GM12878 (cell line): ENCODE measurements around the gene UMAD1. TPM values are rescaled to one million over a fixed set of nuclear protein-coding genes. Genes with fewer than 3 reads are reported as not detected.
A peak's percentile ranks its signal among the peaks of the same experiment; 100 is the strongest.

Experiments
- ATF2 ChIP-seq: IDR thresholded peaks from 2 replicates; pipeline ENCODE4 v1.6.1; 2012; ENCODE audit warnings: low read length, inconsistent platforms
- BCL11A ChIP-seq: IDR thresholded peaks from 2 replicates; pipeline ENCODE4 v1.6.1; 2011; ENCODE audit warnings: low read depth, low read length
- BCLAF1 ChIP-seq: fragments of 450-650 bp; IDR thresholded peaks from 2 replicates; pipeline ENCODE4 v1.6.1; 2017; ENCODE audit warnings: antibody characterized with exemption, mild to moderate bottlenecking, moderate library complexity
- CBFB ChIP-seq: IDR thresholded peaks from 2 replicates; pipeline ENCODE4 v1.6.1; 2016; ENCODE audit warnings: antibody characterized with exemption, low read depth
- CREB1 ChIP-seq: IDR thresholded peaks from 2 replicates; pipeline ENCODE4 v1.6.1; 2012; ENCODE audit warnings: low read depth, mild to moderate bottlenecking, inconsistent platforms
- DPF2 ChIP-seq: fragments of 450-650 bp; IDR thresholded peaks from 2 replicates; pipeline ENCODE4 v1.6.1; 2017; ENCODE audit warnings: mild to moderate bottlenecking
- EED ChIP-seq: sonication (generic); IDR thresholded peaks from 2 replicates; pipeline ENCODE4 v1.6.1; 2016; ENCODE audit warnings: antibody characterized with exemption, low read depth
- FOXM1 ChIP-seq: IDR thresholded peaks from 2 replicates; pipeline ENCODE4 v1.6.1; 2012; ENCODE audit warnings: low read depth, mild to moderate bottlenecking, inconsistent platforms, low read length, moderate library complexity
- HCFC1 ChIP-seq: fragments of 150-350 bp; IDR thresholded peaks from 2 replicates; pipeline ENCODE4 v1.6.1; 2014; ENCODE audit warnings: low read length
- IKZF2 ChIP-seq, 2 experiments: fragments of 450-650 bp; IDR thresholded peaks; 2 replicates each; pipeline ENCODE4 v1.6.1; 2017; ENCODE audit warnings: mild to moderate bottlenecking in 2 of 2, moderate library complexity in 2 of 2
- JUNB ChIP-seq: IDR thresholded peaks from 2 replicates; pipeline ENCODE4 v1.6.1; 2016; ENCODE audit warnings: antibody characterized with exemption, mild to moderate bottlenecking
- JUND ChIP-seq: IDR thresholded peaks from 2 replicates; pipeline ENCODE4 v1.6.1; 2012; ENCODE audit warnings: low read depth, mild to moderate bottlenecking, low read length, improper control_type of control experiment, moderate library complexity
- MEF2B ChIP-seq: fragments of 450-650 bp; IDR thresholded peaks from 2 replicates; pipeline ENCODE4 v1.6.1; 2018; ENCODE audit warnings: mild to moderate bottlenecking, moderate library complexity; ENCODE audit not compliant: partially characterized antibody, poor library complexity, severe bottlenecking
- MTA2 ChIP-seq: fragments of 450-650 bp; IDR thresholded peaks from 2 replicates; pipeline ENCODE4 v1.6.1; 2016; ENCODE audit warnings: low read depth, mild to moderate bottlenecking, moderate library complexity
- MTA3 ChIP-seq: IDR thresholded peaks from 2 replicates; pipeline ENCODE4 v1.6.1; 2012; ENCODE audit warnings: low read length, inconsistent platforms, borderline replicate concordance
- NBN ChIP-seq: fragments of 450-650 bp; IDR thresholded peaks from 2 replicates; pipeline ENCODE4 v1.6.1; 2016
- NFIC ChIP-seq: IDR thresholded peaks from 2 replicates; pipeline ENCODE4 v1.6.1; 2012; ENCODE audit warnings: low read depth, mild to moderate bottlenecking, inconsistent platforms, low read length, moderate library complexity
- PBX3 ChIP-seq: IDR thresholded peaks from 2 replicates; pipeline ENCODE4 v1.6.1; 2011; ENCODE audit warnings: mild to moderate bottlenecking, low read depth, low read length, moderate library complexity; ENCODE audit not compliant: insufficient replicate concordance
- POLR2A ChIP-seq: IDR thresholded peaks from 2 replicates; pipeline ENCODE4 v1.6.1; 2011; ENCODE audit warnings: low read depth, mild to moderate bottlenecking, low read length
- POLR2AphosphoS5 ChIP-seq: IDR thresholded peaks from 2 replicates; pipeline ENCODE4 v1.6.1; 2011; ENCODE audit warnings: mild to moderate bottlenecking, low read length, inconsistent platforms
- POU2F2 ChIP-seq: IDR thresholded peaks from 3 replicates; pipeline ENCODE4 v1.6.1; 2011; ENCODE audit warnings: low read depth, mild to moderate bottlenecking, low read length, borderline replicate concordance
- TAF1 ChIP-seq: IDR thresholded peaks from 2 replicates; pipeline ENCODE4 v1.6.1; 2011; ENCODE audit warnings: mild to moderate bottlenecking, low read depth, low read length, borderline replicate concordance
- TCF12 ChIP-seq: IDR thresholded peaks from 2 replicates; pipeline ENCODE4 v1.6.1; 2011; ENCODE audit warnings: low read depth, mild to moderate bottlenecking, low read length
- YY1 ChIP-seq: IDR thresholded peaks from 2 replicates; pipeline ENCODE4 v1.6.1; 2011; ENCODE audit warnings: low read depth, mild to moderate bottlenecking, low read length
- ZBED1 ChIP-seq: IDR thresholded peaks from 2 replicates; pipeline ENCODE4 v1.6.1; 2016; ENCODE audit warnings: borderline replicate concordance
- polyA plus RNA-seq, 11 experiments: library from polyadenylated mRNA; depleted of rRNA in 4 of 11; unstranded in 6 of 11; stranded (reverse) in 5 of 11; fragments of >200 nt; fragmentation: Nextera tagmentation in 4 of 11; fragmentation: Illumina TruSeq in 1 of 11; extraction: Ambion mirVana in 4 of 11; extraction: Trizol in 1 of 11; gene quantifications; 1 replicate in 1 of 11; 2 replicates in 10 of 11; pipeline versions ENCODE4 v1.2.1 to v1.2.3, GENCODE V29; 2011 to 2016; ENCODE audit warnings: inconsistent platforms in 2 of 11, missing spikeins in 2 of 11, low read depth in 1 of 11
- total RNA-seq, 4 experiments: library from RNA; depleted of rRNA in 3 of 4; stranded (reverse); fragments of >200 nt in 3 of 4; fragmentation: Illumina TruSeq in 1 of 4; extraction: Trizol in 1 of 4; gene quantifications; 2 replicates each; pipeline versions ENCODE4 v1.2.1 to v1.2.3, GENCODE V29; 2013 to 2021

Gene UMAD1
- total and polyA plus RNA-seq, 10 of the 15 experiments (the other 5 are each of a cell fraction or from before 2014, with no cell fraction given) = 6.0 to 28.6 (median 9.3) TPM

- peak; percentile 74; the same call in 1 of the 2 replicates for TF ChIP-seq FOXM1
- peak; percentile 75 for TF ChIP-seq DPF2
- peak; percentile 78 for TF ChIP-seq JUNB
- TF ChIP-seq MEF2B = peak; percentile 63
- TF ChIP-seq ZBED1 = peak; percentile 81; the same call in 1 of the 2 replicates
- 0 out of 2 replicates have a peak, but pooled peaks have one; percentile 19 for TF ChIP-seq MTA3
- peak; percentile 75 for TF ChIP-seq JUND
- TF ChIP-seq NBN = peak; percentile 62; the same call in 1 of the 2 replicates
- no peak for TF ChIP-seq PBX3
- TF ChIP-seq TCF12 = peak; percentile 88
- peak; percentile 87 for TF ChIP-seq YY1
- peak; percentile 26; the same call in 1 of the 2 replicates for TF ChIP-seq POLR2AphosphoS5
- peak; percentile 80 for TF ChIP-seq CREB1
- 0 out of 2 replicates have a peak, but pooled peaks have one; percentile 25 for TF ChIP-seq EED
- peak; percentile 37; the same call in 1 of the 2 replicates for TF ChIP-seq POLR2A
- no peak for TF ChIP-seq HCFC1
- TF ChIP-seq TAF1 = no peak
- peak; percentile 27 to 38; a peak in 2 of 4 replicates for TF ChIP-seq IKZF2 (IDR thresholded peaks at IDR 0.05)
- peak; percentile 73 for TF ChIP-seq MTA2
- peak; percentile 12; the same call in 1 of the 3 replicates for TF ChIP-seq POU2F2
- TF ChIP-seq NFIC = peak; percentile 77
- no peak for TF ChIP-seq BCLAF1
- TF ChIP-seq ATF2 = peak; percentile 91
- peak; percentile 80; the same call in 1 of the 2 replicates for TF ChIP-seq CBFB
- no peak for TF ChIP-seq BCL11A
Observed at GRCh38 chr7:7719236-7719635, 78.7 kb downstream of the UMAD1 start (continued).
